ENCODE results near the gene ACBD3.

DNA sequence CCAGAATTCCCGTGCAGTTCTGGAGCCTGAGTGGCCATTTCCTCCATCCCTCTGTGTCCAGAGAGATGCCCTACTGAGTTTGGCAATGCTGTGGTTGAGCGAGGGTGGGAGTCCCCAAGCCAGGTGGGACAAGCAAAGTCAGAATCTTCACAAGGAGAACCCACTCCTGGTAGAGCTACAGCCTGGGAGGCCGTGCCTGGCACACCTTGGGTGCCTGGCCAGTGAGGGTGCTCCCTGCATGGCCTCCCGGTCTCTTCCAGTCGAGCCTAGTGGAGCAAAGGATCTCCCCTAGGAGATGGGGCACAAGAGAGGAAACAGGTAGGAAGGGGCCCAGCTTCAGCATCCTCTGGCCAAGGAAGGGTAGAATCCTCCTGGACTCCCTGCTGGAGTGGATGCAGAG is 66.1 kb downstream of the ACBD3 start:
- TF ChIP-seq, protein P1, sequence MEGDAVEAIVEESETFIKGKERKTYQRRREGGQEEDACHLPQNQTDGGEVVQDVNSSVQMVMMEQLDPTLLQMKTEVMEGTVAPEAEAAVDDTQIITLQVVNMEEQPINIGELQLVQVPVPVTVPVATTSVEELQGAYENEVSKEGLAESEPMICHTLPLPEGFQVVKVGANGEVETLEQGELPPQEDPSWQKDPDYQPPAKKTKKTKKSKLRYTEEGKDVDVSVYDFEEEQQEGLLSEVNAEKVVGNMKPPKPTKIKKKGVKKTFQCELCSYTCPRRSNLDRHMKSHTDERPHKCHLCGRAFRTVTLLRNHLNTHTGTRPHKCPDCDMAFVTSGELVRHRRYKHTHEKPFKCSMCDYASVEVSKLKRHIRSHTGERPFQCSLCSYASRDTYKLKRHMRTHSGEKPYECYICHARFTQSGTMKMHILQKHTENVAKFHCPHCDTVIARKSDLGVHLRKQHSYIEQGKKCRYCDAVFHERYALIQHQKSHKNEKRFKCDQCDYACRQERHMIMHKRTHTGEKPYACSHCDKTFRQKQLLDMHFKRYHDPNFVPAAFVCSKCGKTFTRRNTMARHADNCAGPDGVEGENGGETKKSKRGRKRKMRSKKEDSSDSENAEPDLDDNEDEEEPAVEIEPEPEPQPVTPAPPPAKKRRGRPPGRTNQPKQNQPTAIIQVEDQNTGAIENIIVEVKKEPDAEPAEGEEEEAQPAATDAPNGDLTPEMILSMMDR (IDR thresholded peaks at IDR 0.05; ENCODE audit: control extremely low read depth in 1 of 3, insufficient read depth in 1 of 3, low read depth in 1 of 3, low read length in 3 of 3) = no peak
- TF ChIP-seq TAF1 (IDR thresholded peaks at IDR 0.05; ENCODE audit: low read depth, low read length) = no peak
- no peak for TF ChIP-seq RAD21 (IDR thresholded peaks at IDR 0.05 in 1 of 2, conservative IDR thresholded peaks at IDR 0.05 in 1 of 2; ENCODE audit: low read depth in 2 of 2, low read length in 2 of 2)
- no peak for TF ChIP-seq RNF2 (IDR thresholded peaks at IDR 0.05; ENCODE audit: borderline replicate concordance, low read depth, low read length, missing control alignments, poor library complexity, severe bottlenecking)
- TF ChIP-seq POLR2A (IDR thresholded peaks at IDR 0.05; ENCODE audit: control extremely low read depth in 1 of 2, low read depth in 2 of 2, low read length in 2 of 2) = no peak
- TF ChIP-seq KDM1A (IDR thresholded peaks at IDR 0.05; ENCODE audit: borderline replicate concordance, low read length) = no peak
- no peak for TF ChIP-seq ASH2L (IDR thresholded peaks at IDR 0.05; ENCODE audit: low read length)
- no peak for TF ChIP-seq JUND (IDR thresholded peaks at IDR 0.05; ENCODE audit: low read length)
- TF ChIP-seq TBP (IDR thresholded peaks at IDR 0.05; ENCODE audit: low read depth, low read length) = no peak
- no peak for TF ChIP-seq POLR2AphosphoS5 (IDR thresholded peaks at IDR 0.05; ENCODE audit: low read depth, low read length)
- no peak for TF ChIP-seq BRCA1 (IDR thresholded peaks at IDR 0.05; ENCODE audit: low read depth, low read length)
- no peak for TF ChIP-seq NANOG (IDR thresholded peaks at IDR 0.05; ENCODE audit: insufficient read depth, low read depth, low read length, poor library complexity, severe bottlenecking)
- TF ChIP-seq GABPA (IDR thresholded peaks at IDR 0.05; ENCODE audit: borderline replicate concordance, insufficient read depth, low read length) = no peak
- TF ChIP-seq BCL11A (IDR thresholded peaks at IDR 0.05; ENCODE audit: low read depth in 2 of 2, low read length in 2 of 2) = no peak
